ENCODE data around the gene TRIM54.

- TF ChIP-seq POLR2A (IDR thresholded peaks at IDR 0.05) (no peak), CTCF (IDR thresholded peaks at IDR 0.05) (no peak)
These were observed 9.6 kb downstream of the TRIM54 start for GRCh38 chr2:27291865-27292264.

Data from right lobe of liver (tissue), 4 donors.